Sigmoid colon (tissue), 4 donors: Measurements from ENCODE around the gene FOXK2.

ENCODE experiments used
- CTCF ChIP-seq, 4 experiments: fragments of 450-650 bp in 3 of 4; fragments of 200-600 bp in 1 of 4; IDR thresholded peaks; one replicate each; pipeline ENCODE4 v1.5.1; 2016 to 2019; ENCODE audit warnings: antibody characterized with exemption in 4 of 4, mild to moderate bottlenecking in 3 of 4, moderate library complexity in 2 of 4
- POLR2A ChIP-seq, 2 donors: fragments of 450-650 bp; IDR thresholded peaks; one replicate each; pipeline ENCODE4 v1.6.1; 2016; ENCODE audit warnings: antibody characterized with exemption in 2 of 2, mild to moderate bottlenecking in 2 of 2, moderate library complexity in 2 of 2
- POLR2AphosphoS5 ChIP-seq, 4 donors: sonication (generic); formaldehyde crosslinking; IDR thresholded peaks; one replicate each; pipeline ENCODE4 v1.6.1; 2017; ENCODE audit warnings: antibody characterized with exemption in 4 of 4

GRCh38 chr17:82489117-82489516, 30.4 kb upstream of the FOXK2 start:
- no peak for TF ChIP-seq POLR2AphosphoS5 (IDR thresholded peaks at IDR 0.05)
- TF ChIP-seq CTCF (IDR thresholded peaks at IDR 0.05): no peak
- TF ChIP-seq POLR2A (IDR thresholded peaks at IDR 0.05): no peak
